HG03135 (cell line): ENCODE measurements around the gene CD79A.

Source experiments
- ATAC-seq: cut with Tn5 transposase; IDR thresholded peaks from one replicate; pipeline ENCODE4 v1.9.1; 2021; ENCODE audit warnings: mild to moderate bottlenecking, moderate library complexity; ENCODE audit not compliant: unreplicated experiment

The CD79A gene

GRCh38 chr19:41883463-41883820 lies 6.4 kb downstream of the CD79A start:
- ATAC-seq, result no peak

- ATAC-seq, result peak; percentile 74
Measured at GRCh38 chr19:41883821-41884733, 7.0 kb downstream of the CD79A start.

- no peak for ATAC-seq
Measured at GRCh38 chr19:41886761-41887710, 10.0 kb downstream of the CD79A start.

- no peak for ATAC-seq
Measured at GRCh38 chr19:41887711-41888382, 10.8 kb downstream of the CD79A start.

GRCh38 chr19:41888926-41889325 lies 11.8 kb downstream of the CD79A start:
- ATAC-seq, result no peak

GRCh38 chr19:41889896-41890295 lies 12.8 kb downstream of the CD79A start:
- ATAC-seq, result no peak

- ATAC-seq, result no peak
Measured at GRCh38 chr19:41890936-41891335, 13.9 kb downstream of the CD79A start.

GRCh38 chr19:41892173-41892902 lies 15.3 kb downstream of the CD79A start:
- no peak for ATAC-seq

GRCh38 chr19:41893899-41894298 lies 16.8 kb downstream of the CD79A start:
- no peak for ATAC-seq

- no peak for ATAC-seq
Measured at GRCh38 chr19:41894350-41894749, 17.3 kb downstream of the CD79A start.

- ATAC-seq, result no peak
Measured at GRCh38 chr19:41895745-41896580, 18.9 kb downstream of the CD79A start.

- ATAC-seq, result no peak
Measured at GRCh38 chr19:41896581-41896942, 19.5 kb downstream of the CD79A start.

GRCh38 chr19:41897181-41897580 lies 20.1 kb downstream of the CD79A start:
- ATAC-seq, result no peak

- ATAC-seq, result no peak
Measured at GRCh38 chr19:41897820-41898219, 20.7 kb downstream of the CD79A start.

GRCh38 chr19:41898235-41898634 lies 21.2 kb downstream of the CD79A start:
- ATAC-seq, result no peak

- ATAC-seq, result no peak
Measured at GRCh38 chr19:41901707-41902360, 24.8 kb downstream of the CD79A start.

- no peak for ATAC-seq
Measured at GRCh38 chr19:41902594-41902993, 25.5 kb downstream of the CD79A start.

GRCh38 chr19:41903193-41903953 lies 26.3 kb downstream of the CD79A start:
- no peak for ATAC-seq
